Gastroesophageal sphincter (tissue), 4 donors: ENCODE results near the gene POLK. TPM values are rescaled to one million over a fixed set of nuclear protein-coding genes. Genes with fewer than 3 reads are reported as not detected.
"Not testable (repeated sequence)": the region's sequence is repeated elsewhere in the genome, so short reads cannot be mapped to it uniquely, and the experiment has no call there.

Experiments
- ATAC-seq: fragments of 150-250 bp; one replicate; pipeline ENCODE4 v1.9.1; 2016; ENCODE audit warnings: mild to moderate bottlenecking, moderate library complexity
- H3K27ac ChIP-seq, 4 donors: fragments of 200-600 bp; sonication (generic) in 3 of 4; 1 replicate in 3 of 4; 2 replicates in 1 of 4; pipeline ENCODE4 v1.5.1; 2016 to 2019
- H3K27me3 ChIP-seq: fragments of 200-600 bp; sonication (generic); one replicate; pipeline ENCODE4 v1.5.1; 2019
- H3K36me3 ChIP-seq, 2 donors: fragments of 200-600 bp; sonication (generic); one replicate each; pipeline ENCODE4 v1.5.1; 2019; ENCODE audit warnings: control low read depth in 1 of 2
- H3K4me1 ChIP-seq, 3 donors: fragments of 200-600 bp; sonication (generic); 1 replicate in 2 of 3; 2 replicates in 1 of 3; pipeline ENCODE4 v1.5.1; 2016 to 2019; ENCODE audit warnings: control low read depth in 2 of 3
- H3K4me3 ChIP-seq, 2 donors: fragments of 200-600 bp; sonication (generic); one replicate each; pipeline ENCODE4 v1.5.1; 2019; ENCODE audit warnings: mild to moderate bottlenecking in 1 of 2, moderate library complexity in 1 of 2
- H3K9me3 ChIP-seq, 3 donors: fragments of 200-600 bp; sonication (generic); one replicate each; pipeline ENCODE4 v1.5.1; 2017 to 2019; ENCODE audit warnings: control low read depth in 2 of 3
- EP300 ChIP-seq: sonication (generic); formaldehyde crosslinking; IDR thresholded peaks from one replicate; pipeline ENCODE4 v1.6.1; 2017; ENCODE audit warnings: antibody characterized with exemption, mild to moderate bottlenecking
- POLR2A ChIP-seq, 2 donors: fragments of 450-650 bp; IDR thresholded peaks; one replicate each; pipeline ENCODE4 v1.6.1; 2017; ENCODE audit warnings: antibody characterized with exemption in 2 of 2, mild to moderate bottlenecking in 2 of 2, moderate library complexity in 1 of 2
- POLR2AphosphoS5 ChIP-seq: sonication (generic); formaldehyde crosslinking; IDR thresholded peaks from one replicate; pipeline ENCODE4 v1.6.1; 2017; ENCODE audit warnings: antibody characterized with exemption
- WGBS, 2 donors: methylation state at CpG; one replicate each; pipeline ENCODE4 v1.1.5; 2018; ENCODE audit warnings: low coverage in 1 of 2; 5-methylcytosine and 5-hydroxymethylcytosine counted together
- total RNA-seq, 4 donors: library from RNA; depleted of rRNA; stranded (reverse); fragments of >200 nt; gene quantifications; one replicate each; pipeline ENCODE4 v1.1.0, GENCODE V29; 2016
- TF ChIP-seq, protein P1 (sequence below), 4 experiments: fragments of 200-600 bp in 2 of 4; fragments of 450-650 bp in 2 of 4; sonication (generic) in 1 of 4; IDR thresholded peaks; one replicate each; pipeline ENCODE4 v1.5.1; 2017 to 2019; ENCODE audit warnings: antibody characterized with exemption in 4 of 4, mild to moderate bottlenecking in 2 of 4, moderate library complexity in 2 of 4

POLK gene
- total RNA-seq, 4 donors from 2014 or later: 34.7 to 64.4 (median 41.8) TPM

DNA sequence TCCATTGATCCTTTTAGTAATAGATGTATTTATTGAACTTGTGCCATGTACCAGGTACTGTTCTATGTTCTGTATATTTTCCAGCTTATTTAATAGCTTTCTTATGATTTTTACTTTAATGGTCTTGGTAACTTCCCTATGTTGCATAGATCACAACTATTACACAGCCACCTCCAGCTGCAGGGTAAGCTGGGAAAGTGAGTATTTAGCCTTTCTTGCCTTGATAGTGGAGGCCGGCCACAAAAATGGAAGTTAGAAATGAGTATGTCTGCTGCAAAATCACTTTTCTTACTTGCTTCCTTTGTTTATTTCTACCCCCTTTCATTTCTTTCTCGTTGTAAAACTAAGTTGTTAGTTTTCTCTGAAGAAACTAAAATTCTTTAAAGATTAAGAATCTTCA, 56.5 kb downstream of the POLK start:
- TF ChIP-seq, protein P1, sequence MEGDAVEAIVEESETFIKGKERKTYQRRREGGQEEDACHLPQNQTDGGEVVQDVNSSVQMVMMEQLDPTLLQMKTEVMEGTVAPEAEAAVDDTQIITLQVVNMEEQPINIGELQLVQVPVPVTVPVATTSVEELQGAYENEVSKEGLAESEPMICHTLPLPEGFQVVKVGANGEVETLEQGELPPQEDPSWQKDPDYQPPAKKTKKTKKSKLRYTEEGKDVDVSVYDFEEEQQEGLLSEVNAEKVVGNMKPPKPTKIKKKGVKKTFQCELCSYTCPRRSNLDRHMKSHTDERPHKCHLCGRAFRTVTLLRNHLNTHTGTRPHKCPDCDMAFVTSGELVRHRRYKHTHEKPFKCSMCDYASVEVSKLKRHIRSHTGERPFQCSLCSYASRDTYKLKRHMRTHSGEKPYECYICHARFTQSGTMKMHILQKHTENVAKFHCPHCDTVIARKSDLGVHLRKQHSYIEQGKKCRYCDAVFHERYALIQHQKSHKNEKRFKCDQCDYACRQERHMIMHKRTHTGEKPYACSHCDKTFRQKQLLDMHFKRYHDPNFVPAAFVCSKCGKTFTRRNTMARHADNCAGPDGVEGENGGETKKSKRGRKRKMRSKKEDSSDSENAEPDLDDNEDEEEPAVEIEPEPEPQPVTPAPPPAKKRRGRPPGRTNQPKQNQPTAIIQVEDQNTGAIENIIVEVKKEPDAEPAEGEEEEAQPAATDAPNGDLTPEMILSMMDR (IDR thresholded peaks at IDR 0.05): no peak
- TF ChIP-seq POLR2A (IDR thresholded peaks at IDR 0.05) (no peak), EP300 (no peak), POLR2AphosphoS5 (no peak)
- WGBS, 2 donors: 65 to 66% methylated on average over 2 of the region's 2 CpGs
- no peak overlapping the region for H3K27ac ChIP-seq
- peaks cover 8 to 28% (median 8%) of the 10 kb centered on the region in 3 donors for H3K4me1 ChIP-seq
- H3K9me3 ChIP-seq: peaks cover 0 to 12% (median 0%) of the 10 kb centered on the region in 3 donors
- H3K36me3 ChIP-seq: peaks cover 0 to 9% of the 10 kb centered on the region in 2 donors
- H3K27me3 ChIP-seq: no peaks in the 10 kb centered on the region
- H3K4me3 ChIP-seq: no peak overlapping the region
- no peak for ATAC-seq

DNA sequence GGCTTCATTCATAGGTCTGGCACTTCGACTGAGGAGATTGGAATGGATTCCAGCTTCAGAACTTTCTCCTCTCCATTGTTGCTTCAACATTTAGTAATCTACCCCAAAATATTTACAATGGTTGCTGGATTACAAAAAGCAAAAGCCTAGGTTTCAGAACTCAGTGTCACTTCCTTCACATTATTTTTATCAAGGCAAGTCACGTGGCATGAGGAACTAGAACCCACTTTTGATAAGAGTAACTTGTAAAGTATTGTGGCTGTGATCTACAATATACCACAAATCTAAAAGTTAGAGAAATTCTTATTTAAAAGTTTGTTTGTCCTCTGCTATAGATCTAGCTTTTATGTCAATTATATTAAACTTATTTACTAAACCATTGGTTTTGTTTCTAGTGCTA, 59.9 kb downstream of the POLK start:
- H3K4me1 ChIP-seq: peaks cover 10 to 37% (median 11%) of the 10 kb centered on the region in 3 donors
- H3K36me3 ChIP-seq: peaks cover 0 to under 1% of the 10 kb centered on the region in 2 donors
- no peaks in the 10 kb centered on the region for H3K27me3 ChIP-seq
- no peaks in the 10 kb centered on the region for H3K9me3 ChIP-seq
- ATAC-seq: no peak
- H3K27ac ChIP-seq: no peak overlapping the region
- no peak overlapping the region for H3K4me3 ChIP-seq
- TF ChIP-seq EP300 (no peak), POLR2AphosphoS5 (no peak), POLR2A (IDR thresholded peaks at IDR 0.05) (no peak)
- TF ChIP-seq, protein P1 (IDR thresholded peaks at IDR 0.05): no peak
- WGBS, 2 donors: 69 to 78% methylated on average over 1 to 2 of the region's 2 CpGs

DNA sequence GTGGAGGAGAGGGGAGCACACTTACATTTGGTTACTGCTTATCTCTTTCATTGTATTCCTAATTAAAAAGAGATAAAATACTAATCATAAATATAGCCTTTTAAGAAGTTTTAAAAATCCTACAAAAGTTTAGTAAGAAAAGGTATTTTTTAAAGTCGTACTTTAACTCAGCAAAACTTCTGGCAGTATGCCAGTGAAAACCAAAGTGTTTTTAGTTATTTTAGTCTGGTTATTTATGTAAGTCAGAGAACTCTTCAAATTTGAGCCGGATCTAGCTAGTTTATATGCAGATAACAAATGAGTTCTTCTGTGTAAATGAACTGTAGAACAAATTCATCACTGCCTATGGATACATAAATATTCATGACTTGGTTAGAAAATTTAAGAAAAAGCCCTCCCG, 63.1 kb downstream of the POLK start:
- H3K4me3 ChIP-seq: no peak overlapping the region
- peaks cover 0 to 32% of the 10 kb centered on the region in 2 donors for H3K36me3 ChIP-seq
- H3K9me3 ChIP-seq: no peaks in the 10 kb centered on the region
- no peak for ATAC-seq
- 11 to 23% methylated on average over 3 of the region's 3 CpGs for whole genome bisulfite sequencing, 2 donors
- H3K4me1 ChIP-seq: peaks cover 4 to 20% (median 5%) of the 10 kb centered on the region in 3 donors
- TF ChIP-seq POLR2A (IDR thresholded peaks at IDR 0.05) (no peak), POLR2AphosphoS5 (no peak), EP300 (no peak)
- TF ChIP-seq, protein P1 (IDR thresholded peaks at IDR 0.05): no peak
- H3K27me3 ChIP-seq: no peaks in the 10 kb centered on the region
- peak overlapping the region in 3 of 4 donors; percentile 6 to 38 (median 31) for H3K27ac ChIP-seq

DNA sequence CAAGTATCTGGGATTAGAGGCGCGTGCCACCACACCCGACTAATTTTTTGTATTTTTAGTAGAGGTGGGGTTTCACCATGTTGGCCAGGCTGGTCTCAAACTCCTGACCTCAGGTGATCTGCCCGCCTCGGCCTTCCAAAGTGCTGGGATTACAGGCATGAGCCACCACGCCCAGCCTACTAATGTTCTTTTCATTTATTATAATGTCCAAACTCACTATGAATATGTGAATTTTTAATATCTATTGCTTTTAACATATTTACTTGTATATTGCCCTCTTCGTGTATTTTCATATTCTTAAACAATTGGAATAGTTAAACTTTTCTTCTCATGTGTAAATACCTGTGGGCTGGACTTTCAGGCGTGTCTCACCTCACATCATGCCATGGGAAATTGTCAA, 66.6 kb downstream of the POLK start:
- H3K27ac ChIP-seq, ATAC-seq, H3K4me3 ChIP-seq, H3K27me3 ChIP-seq, H3K9me3 ChIP-seq: not testable (repeated sequence)
- H3K4me1 ChIP-seq: peaks cover 4 to 20% (median 5%) of the 10 kb centered on the region in 3 donors
- 91 to 98% methylated on average over 5 to 8 of the region's 8 CpGs for WGBS, 2 donors
- peaks cover 0 to 51% of the 10 kb centered on the region in 2 donors for H3K36me3 ChIP-seq

DNA sequence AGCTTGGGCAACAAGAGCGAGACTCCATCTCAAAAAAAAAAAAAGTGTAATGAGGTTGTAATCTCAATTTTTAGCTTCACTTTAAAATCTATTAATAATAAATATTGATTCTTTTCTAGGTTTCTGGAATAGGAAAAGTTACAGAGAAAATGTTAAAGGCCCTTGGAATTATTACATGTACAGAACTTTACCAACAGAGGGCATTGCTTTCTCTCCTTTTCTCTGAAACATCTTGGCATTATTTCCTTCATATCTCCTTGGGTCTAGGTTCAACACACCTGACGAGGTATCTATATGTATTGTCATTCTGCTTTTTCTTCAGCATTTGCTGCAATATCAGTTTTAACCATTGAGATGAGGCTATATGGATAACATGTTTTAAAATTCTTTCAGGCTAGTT, 73.0 kb downstream of the POLK start:
- TF ChIP-seq POLR2A (IDR thresholded peaks at IDR 0.05): no peak
- no peak for TF ChIP-seq POLR2AphosphoS5
- TF ChIP-seq EP300: no peak
- TF ChIP-seq, protein P1 (IDR thresholded peaks at IDR 0.05): no peak
- no peak overlapping the region for H3K27ac ChIP-seq
- no peaks in the 10 kb centered on the region for H3K27me3 ChIP-seq
- no peak overlapping the region for H3K4me3 ChIP-seq
- no peaks in the 10 kb centered on the region for H3K9me3 ChIP-seq
- WGBS, 2 donors: 90 to 92% methylated on average over 2 of the region's 2 CpGs
- no peaks in the 10 kb centered on the region for H3K4me1 ChIP-seq
- H3K36me3 ChIP-seq: peaks cover 2 to 74% of the 10 kb centered on the region in 2 donors
- ATAC-seq: no peak
